A673 (cell line): ENCODE data around the gene DTYMK.

ENCODE experiments used
- EZH2 ChIP-seq: fragments of 200-600 bp; sonication (generic); IDR thresholded peaks from 2 replicates; pipeline ENCODE4 v1.6.1; 2017; ENCODE audit warnings: borderline replicate concordance, low read depth, mild to moderate bottlenecking, mixed read lengths, antibody characterized with exemption, low read length; ENCODE audit not compliant: poor library complexity, severe bottlenecking
- TF ChIP-seq, protein P1 (sequence below): fragments of 300-800, 200-600 bp; sonication (generic); conservative IDR thresholded peaks from 2 replicates; pipeline ENCODE4 v1.5.1; 2017; ENCODE audit warnings: low read depth, mild to moderate bottlenecking, antibody characterized with exemption, low read length, moderate library complexity, mixed read lengths

GRCh38 chr2:241659150-241659739, 27.4 kb downstream of the DTYMK start:
- TF ChIP-seq, protein P1, sequence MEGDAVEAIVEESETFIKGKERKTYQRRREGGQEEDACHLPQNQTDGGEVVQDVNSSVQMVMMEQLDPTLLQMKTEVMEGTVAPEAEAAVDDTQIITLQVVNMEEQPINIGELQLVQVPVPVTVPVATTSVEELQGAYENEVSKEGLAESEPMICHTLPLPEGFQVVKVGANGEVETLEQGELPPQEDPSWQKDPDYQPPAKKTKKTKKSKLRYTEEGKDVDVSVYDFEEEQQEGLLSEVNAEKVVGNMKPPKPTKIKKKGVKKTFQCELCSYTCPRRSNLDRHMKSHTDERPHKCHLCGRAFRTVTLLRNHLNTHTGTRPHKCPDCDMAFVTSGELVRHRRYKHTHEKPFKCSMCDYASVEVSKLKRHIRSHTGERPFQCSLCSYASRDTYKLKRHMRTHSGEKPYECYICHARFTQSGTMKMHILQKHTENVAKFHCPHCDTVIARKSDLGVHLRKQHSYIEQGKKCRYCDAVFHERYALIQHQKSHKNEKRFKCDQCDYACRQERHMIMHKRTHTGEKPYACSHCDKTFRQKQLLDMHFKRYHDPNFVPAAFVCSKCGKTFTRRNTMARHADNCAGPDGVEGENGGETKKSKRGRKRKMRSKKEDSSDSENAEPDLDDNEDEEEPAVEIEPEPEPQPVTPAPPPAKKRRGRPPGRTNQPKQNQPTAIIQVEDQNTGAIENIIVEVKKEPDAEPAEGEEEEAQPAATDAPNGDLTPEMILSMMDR: peak; percentile 83
- no peak for TF ChIP-seq EZH2
